Spinal cord (tissue), 10 donors: Measurements from ENCODE around the gene TRDN. TPM values are rescaled to one million over a fixed set of nuclear protein-coding genes. Genes with fewer than 3 reads are reported as not detected.
"Not testable (repeated sequence)": the region's sequence is repeated elsewhere in the genome, so short reads cannot be mapped to it uniquely, and the experiment has no call there.

Experiments
- DNase-seq, 6 donors: peaks; one replicate each; pipeline versions ENCODE4 v3.0.0 to v3.0.0-alpha.2; 2013 to 2015; ENCODE audit warnings: low spot score in 6 of 6, low read depth in 4 of 6
- H3K27ac ChIP-seq: one replicate; pipeline ENCODE4 v1.5.1; 2013; ENCODE audit warnings: low read depth, low read length, control low read depth
- H3K27me3 ChIP-seq: one replicate; pipeline ENCODE4 v1.6.1; 2013; ENCODE audit warnings: low read length; ENCODE audit not compliant: control insufficient read depth, insufficient read depth
- H3K36me3 ChIP-seq: one replicate; pipeline ENCODE4 v1.6.1; 2013; ENCODE audit warnings: low read length; ENCODE audit not compliant: control insufficient read depth, insufficient read depth
- H3K4me1 ChIP-seq: one replicate; pipeline ENCODE4 v1.6.1; 2013; ENCODE audit warnings: low read length; ENCODE audit not compliant: control insufficient read depth, insufficient read depth
- H3K4me3 ChIP-seq: one replicate; pipeline ENCODE4 v1.5.1; 2013; ENCODE audit warnings: low read depth, low read length, control low read depth
- H3K9me3 ChIP-seq: one replicate; pipeline ENCODE4 v1.6.1; 2013; ENCODE audit warnings: low read length; ENCODE audit not compliant: control insufficient read depth, insufficient read depth
- WGBS: methylation state at CpG from one replicate; pipeline ENCODE4 v1.1.5; 2013; ENCODE audit warnings: missing lambda C conversion rate; ENCODE audit not compliant: insufficient coverage; 5-methylcytosine and 5-hydroxymethylcytosine counted together
- polyA plus RNA-seq, 2 donors: library from polyadenylated mRNA; unstranded; fragments of 120-200 nt; gene quantifications; one replicate each; pipeline ENCODE4 v1.2.1, GENCODE V29; 2013; ENCODE audit not compliant: insufficient read length in 2 of 2
- total RNA-seq, 2 donors: library from RNA; depleted of rRNA in 1 of 2; stranded (reverse); fragments of 120-200 nt in 1 of 2; fragments of >200 nt in 1 of 2; gene quantifications; one replicate each; pipeline versions ENCODE4 v1.2.3 to v1.2.4, GENCODE V29; 2013 to 2014
- donor health status: healthy.

TRDN gene
- total and polyA plus RNA-seq, 4 donors: 2.3 to 9.9 (median 3.0) TPM

- Histone ChIP-seq H3K4me1 (no peaks in the 10 kb centered on the region), H3K27ac (no peak overlapping the region), H3K4me3 (no peak overlapping the region), H3K27me3 (no peaks in the 10 kb centered on the region), H3K36me3 (no peaks in the 10 kb centered on the region), H3K9me3 (no peaks in the 10 kb centered on the region)
- no peak for DNase-seq
- WGBS: no CpG with 5 or more reads among the region's 2 CpGs
These were observed 139.7 kb downstream of the TRDN start for GRCh38 chr6:123497025-123497424.

GRCh38 chr6:123489589-123489988 is 147.2 kb downstream of the TRDN start:
- no peaks in the 10 kb centered on the region for H3K4me1 ChIP-seq
- DNase-seq: no peak
- no peak overlapping the region for H3K27ac ChIP-seq
- no peaks in the 10 kb centered on the region for H3K27me3 ChIP-seq
- no peaks in the 10 kb centered on the region for H3K36me3 ChIP-seq
- WGBS: no CpG with 5 or more reads among the region's 1 CpG
- H3K4me3 ChIP-seq: no peak overlapping the region
- no peaks in the 10 kb centered on the region for H3K9me3 ChIP-seq

GRCh38 chr6:123480986-123481385 is 155.8 kb downstream of the TRDN start:
- no peaks in the 10 kb centered on the region for H3K4me1 ChIP-seq
- H3K27ac ChIP-seq: no peak overlapping the region
- H3K4me3 ChIP-seq: no peak overlapping the region
- H3K27me3 ChIP-seq: no peaks in the 10 kb centered on the region
- DNase-seq: peak in 1 of 6 donors; percentile 45
- H3K9me3 ChIP-seq: no peaks in the 10 kb centered on the region
- WGBS: no CpG with 5 or more reads among the region's 1 CpG
- H3K36me3 ChIP-seq: no peaks in the 10 kb centered on the region

- WGBS: 85% methylated on average over 8 of the region's 29 CpGs
These were observed 164.6 kb downstream of the TRDN start for GRCh38 chr6:123472025-123472702.

GRCh38 chr6:123467392-123467791 is 169.4 kb downstream of the TRDN start:
- DNase-seq: peak in 2 of 6 donors; percentile 20 to 38
- Histone ChIP-seq H3K27ac (no peak overlapping the region), H3K4me1 (no peaks in the 10 kb centered on the region), H3K36me3 (no peaks in the 10 kb centered on the region), H3K27me3 (no peaks in the 10 kb centered on the region), H3K9me3 (no peaks in the 10 kb centered on the region), H3K4me3 (no peak overlapping the region)
- WGBS: no CpG with 5 or more reads among the region's 2 CpGs

More at GRCh38 chr6:123472025-123472702, 164.6 kb downstream of the TRDN start:
- not testable (repeated sequence) for H3K27me3 ChIP-seq, H3K4me3 ChIP-seq, H3K36me3 ChIP-seq, H3K27ac ChIP-seq, DNase-seq, H3K9me3 ChIP-seq, H3K4me1 ChIP-seq

GRCh38 chr6:123462152-123462551 is 174.6 kb downstream of the TRDN start:
- H3K4me1 ChIP-seq: no peaks in the 10 kb centered on the region
- no peaks in the 10 kb centered on the region for H3K36me3 ChIP-seq
- no CpG with 5 or more reads among the region's 2 CpGs for WGBS
- peak in 4 of 6 donors; percentile 14 to 50 (median 32) for DNase-seq
- H3K27me3 ChIP-seq: no peaks in the 10 kb centered on the region
- peak overlapping the region; percentile 69 for H3K27ac ChIP-seq
- no peaks in the 10 kb centered on the region for H3K9me3 ChIP-seq
- no peak overlapping the region for H3K4me3 ChIP-seq

- no peak overlapping the region for H3K27ac ChIP-seq
- no peaks in the 10 kb centered on the region for H3K9me3 ChIP-seq
- H3K36me3 ChIP-seq: no peaks in the 10 kb centered on the region
- no peak for DNase-seq
- H3K4me3 ChIP-seq: no peak overlapping the region
- H3K27me3 ChIP-seq: no peaks in the 10 kb centered on the region
- WGBS: no CpG with 5 or more reads among the region's 1 CpG
- H3K4me1 ChIP-seq: no peaks in the 10 kb centered on the region
These were observed 178.5 kb downstream of the TRDN start for GRCh38 chr6:123458218-123458617.

GRCh38 chr6:123456836-123457235 is 179.9 kb downstream of the TRDN start:
- no peaks in the 10 kb centered on the region for H3K27me3 ChIP-seq
- H3K9me3 ChIP-seq: no peaks in the 10 kb centered on the region
- no peak overlapping the region for H3K4me3 ChIP-seq
- WGBS: no CpG with 5 or more reads among the region's 3 CpGs
- no peaks in the 10 kb centered on the region for H3K36me3 ChIP-seq
- no peak overlapping the region for H3K27ac ChIP-seq
- DNase-seq: no peak
- no peaks in the 10 kb centered on the region for H3K4me1 ChIP-seq

- Histone ChIP-seq H3K27me3 (no peaks in the 10 kb centered on the region), H3K4me3 (no peak overlapping the region), H3K27ac (no peak overlapping the region), H3K36me3 (no peaks in the 10 kb centered on the region), H3K4me1 (no peaks in the 10 kb centered on the region), H3K9me3 (no peaks in the 10 kb centered on the region)
- 100% methylated on average over 3 of the region's 3 CpGs for WGBS
- DNase-seq: no peak
These were observed 182.3 kb downstream of the TRDN start for GRCh38 chr6:123454448-123454847.

- not testable (repeated sequence) for H3K9me3 ChIP-seq
These were observed 183.7 kb downstream of the TRDN start for GRCh38 chr6:123453071-123453470.

More at GRCh38 chr6:123453071-123453470, 183.7 kb downstream of the TRDN start:
- not testable (repeated sequence) for H3K27ac ChIP-seq, H3K27me3 ChIP-seq, H3K4me1 ChIP-seq, H3K36me3 ChIP-seq, H3K4me3 ChIP-seq, DNase-seq
